H1 (cell line): ENCODE measurements around the gene ACLY. TPM values are rescaled to one million over a fixed set of nuclear protein-coding genes. Genes with fewer than 3 reads are reported as not detected.

Source experiments
- NANOG ChIP-seq: IDR thresholded peaks from 2 replicates; pipeline ENCODE4 v1.6.1; 2011; ENCODE audit warnings: low read length, low read depth, mild to moderate bottlenecking, inconsistent platforms; ENCODE audit not compliant: insufficient read depth, poor library complexity, severe bottlenecking
- RXRA ChIP-seq: IDR thresholded peaks from 2 replicates; pipeline ENCODE4 v1.6.1; 2011; ENCODE audit warnings: low read depth, mild to moderate bottlenecking, low read length, moderate library complexity; ENCODE audit not compliant: insufficient read depth
- polyA plus RNA-seq, 7 experiments: library from polyadenylated mRNA; depleted of rRNA in 3 of 7; stranded (reverse) in 5 of 7; unstranded in 2 of 7; fragments of >200 nt in 5 of 7; fragments of 200-250 nt in 2 of 7; gene quantifications; 1 replicate in 5 of 7; 2 replicates in 1 of 7; 4 replicates in 1 of 7; pipeline versions ENCODE4 v1.2.1 to v1.2.3, GENCODE V29; 2011 to 2013; ENCODE audit warnings: missing spikeins in 2 of 7, mixed read lengths in 2 of 7
- total RNA-seq: library from RNA; stranded (reverse); fragmentation: NEBNext Ultra II Directional; extraction: Animal tissue kit (Norgen Biotek cat#: 25700); gene quantifications from 2 replicates; pipeline ENCODE4 v1.2.1, GENCODE V29; 2021

ACLY gene
- total and polyA plus RNA-seq, 2 of the 8 experiments (the other 6 are each of a cell fraction or from before 2014, with no cell fraction given) = 167 to 393 TPM

DNA sequence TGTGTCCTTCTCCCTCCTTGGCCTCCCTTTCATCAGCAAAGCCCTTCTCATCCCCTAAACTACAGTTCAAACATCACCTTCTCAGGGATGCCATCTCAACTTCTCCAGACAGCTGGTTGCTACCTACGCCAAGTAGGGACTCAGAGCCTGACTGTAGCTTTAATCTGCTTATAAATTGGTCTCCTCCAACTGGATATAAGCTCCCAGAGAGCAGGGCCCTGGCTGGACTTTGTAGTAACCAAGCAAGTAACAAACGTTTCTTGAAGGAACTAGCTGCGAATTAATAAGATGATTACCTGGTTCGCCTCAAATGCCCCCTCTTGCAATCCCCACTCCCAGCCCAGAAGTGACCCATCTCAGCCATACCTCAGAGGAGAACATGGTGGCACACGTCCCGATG is 36.0 kb downstream of the ACLY start (continued):
- TF ChIP-seq RXRA (no peak), NANOG (no peak)
- TF ChIP-seq, all 59 proteins: peak for 0
